ENCODE measurements around the gene HNRNPC.

HNRNPC gene

DNA sequence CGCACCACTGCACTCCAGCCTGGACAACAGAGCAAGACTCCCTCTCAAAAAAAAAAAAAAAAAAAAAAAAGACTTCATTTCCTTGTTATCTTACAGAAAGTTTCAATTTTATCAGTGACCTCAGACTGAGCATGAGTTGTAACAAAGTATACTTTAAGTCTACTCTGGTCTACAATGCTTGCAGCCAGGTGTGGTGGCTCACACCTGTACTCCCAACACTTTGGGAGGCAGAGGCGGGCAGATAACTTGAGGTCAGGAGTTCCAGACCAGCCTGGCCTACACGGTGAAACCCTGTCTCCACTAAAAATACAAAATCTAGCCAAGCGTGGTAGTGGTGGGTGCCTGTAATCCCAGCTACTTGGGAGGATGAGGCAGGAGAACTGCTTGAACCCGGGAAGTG, 18.0 kb downstream of the HNRNPC start:
- H3K4me3 ChIP-seq (ENCODE audit: low read depth, low read length) = no peak overlapping the region
- DNase-seq (ENCODE audit: low read depth) = no peak
- TF ChIP-seq MYC (IDR thresholded peaks at IDR 0.05; ENCODE audit: low read depth, low read length) = no peak
- TF ChIP-seq POLR2A (IDR thresholded peaks at IDR 0.05; ENCODE audit: extremely low read depth, insufficient read length) = no peak
- TF ChIP-seq, protein P1, sequence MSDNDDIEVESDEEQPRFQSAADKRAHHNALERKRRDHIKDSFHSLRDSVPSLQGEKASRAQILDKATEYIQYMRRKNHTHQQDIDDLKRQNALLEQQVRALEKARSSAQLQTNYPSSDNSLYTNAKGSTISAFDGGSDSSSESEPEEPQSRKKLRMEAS (IDR thresholded peaks at IDR 0.05; ENCODE audit: low read depth, low read length) = no peak
- TF ChIP-seq, protein P2, sequence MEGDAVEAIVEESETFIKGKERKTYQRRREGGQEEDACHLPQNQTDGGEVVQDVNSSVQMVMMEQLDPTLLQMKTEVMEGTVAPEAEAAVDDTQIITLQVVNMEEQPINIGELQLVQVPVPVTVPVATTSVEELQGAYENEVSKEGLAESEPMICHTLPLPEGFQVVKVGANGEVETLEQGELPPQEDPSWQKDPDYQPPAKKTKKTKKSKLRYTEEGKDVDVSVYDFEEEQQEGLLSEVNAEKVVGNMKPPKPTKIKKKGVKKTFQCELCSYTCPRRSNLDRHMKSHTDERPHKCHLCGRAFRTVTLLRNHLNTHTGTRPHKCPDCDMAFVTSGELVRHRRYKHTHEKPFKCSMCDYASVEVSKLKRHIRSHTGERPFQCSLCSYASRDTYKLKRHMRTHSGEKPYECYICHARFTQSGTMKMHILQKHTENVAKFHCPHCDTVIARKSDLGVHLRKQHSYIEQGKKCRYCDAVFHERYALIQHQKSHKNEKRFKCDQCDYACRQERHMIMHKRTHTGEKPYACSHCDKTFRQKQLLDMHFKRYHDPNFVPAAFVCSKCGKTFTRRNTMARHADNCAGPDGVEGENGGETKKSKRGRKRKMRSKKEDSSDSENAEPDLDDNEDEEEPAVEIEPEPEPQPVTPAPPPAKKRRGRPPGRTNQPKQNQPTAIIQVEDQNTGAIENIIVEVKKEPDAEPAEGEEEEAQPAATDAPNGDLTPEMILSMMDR (IDR thresholded peaks at IDR 0.05; ENCODE audit: low read depth, low read length) = no peak

DNA sequence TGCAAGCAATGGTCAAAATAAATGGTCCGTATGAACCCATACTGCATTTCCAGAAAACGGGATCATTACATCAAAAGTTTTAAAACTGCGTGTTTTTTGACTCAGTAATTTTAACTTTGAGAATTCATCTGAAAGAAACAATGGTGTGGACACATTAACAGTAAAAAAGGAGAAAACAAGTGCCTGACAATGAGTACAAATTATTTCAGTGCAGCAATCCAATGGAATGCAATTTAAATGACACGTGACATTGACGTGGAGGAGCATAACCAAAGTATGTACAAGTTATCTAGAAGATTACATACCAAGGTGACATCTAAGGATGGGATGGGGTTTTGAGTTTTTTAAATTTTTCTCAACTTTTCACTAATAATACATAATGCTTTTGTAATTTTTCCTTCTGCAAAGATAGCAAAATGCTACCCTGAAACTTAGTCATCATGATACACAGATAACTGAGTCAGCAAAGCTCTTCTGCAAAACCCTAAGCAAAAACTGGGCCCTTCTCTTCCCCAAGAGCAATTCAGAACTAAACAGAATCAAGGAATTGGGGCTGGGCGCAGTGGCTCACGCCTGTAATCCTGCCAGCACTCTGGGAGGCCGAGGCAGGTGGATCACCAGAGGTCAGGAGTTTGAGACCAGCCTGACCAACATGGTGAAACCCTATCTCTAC, 20.4 kb downstream of the HNRNPC start:
- TF ChIP-seq, protein P1 (IDR thresholded peaks at IDR 0.05; ENCODE audit: low read depth, low read length) = no peak
- TF ChIP-seq POLR2A (IDR thresholded peaks at IDR 0.05; ENCODE audit: extremely low read depth, insufficient read length) = no peak
- TF ChIP-seq, protein P2 (IDR thresholded peaks at IDR 0.05; ENCODE audit: low read depth, low read length) = no peak
- TF ChIP-seq MYC (IDR thresholded peaks at IDR 0.05; ENCODE audit: low read depth, low read length) = no peak
- DNase-seq (ENCODE audit: low read depth) = no peak
- H3K4me3 ChIP-seq (ENCODE audit: low read depth, low read length) = no peak overlapping the region

DNA sequence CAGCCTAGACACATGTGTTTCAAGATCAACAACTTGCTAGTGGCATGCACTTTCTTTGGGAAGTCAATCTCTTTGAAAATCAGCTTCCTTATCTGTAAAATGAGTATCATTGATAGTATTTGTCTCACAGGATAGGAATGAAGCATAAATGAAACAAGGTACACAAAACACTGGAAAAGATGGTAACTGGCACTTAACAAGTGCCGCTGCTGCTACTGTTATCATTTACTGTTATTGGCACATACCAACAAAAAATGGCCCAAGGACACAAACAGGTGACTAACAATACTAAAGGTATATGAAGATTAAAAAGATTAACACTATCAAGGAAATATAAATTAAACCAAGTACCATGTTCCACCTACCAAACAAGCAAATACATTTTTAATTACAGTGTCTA, 20.9 kb downstream of the HNRNPC start:
- no peak overlapping the region for H3K4me3 ChIP-seq (ENCODE audit: low read depth, low read length)
- TF ChIP-seq, protein P1 (IDR thresholded peaks at IDR 0.05; ENCODE audit: low read depth, low read length) = no peak
- TF ChIP-seq, protein P2 (IDR thresholded peaks at IDR 0.05; ENCODE audit: low read depth, low read length) = no peak
- TF ChIP-seq POLR2A (IDR thresholded peaks at IDR 0.05; ENCODE audit: extremely low read depth, insufficient read length) = no peak
- TF ChIP-seq MYC (IDR thresholded peaks at IDR 0.05; ENCODE audit: low read depth, low read length) = no peak
- DNase-seq (ENCODE audit: low read depth) = no peak

DNA sequence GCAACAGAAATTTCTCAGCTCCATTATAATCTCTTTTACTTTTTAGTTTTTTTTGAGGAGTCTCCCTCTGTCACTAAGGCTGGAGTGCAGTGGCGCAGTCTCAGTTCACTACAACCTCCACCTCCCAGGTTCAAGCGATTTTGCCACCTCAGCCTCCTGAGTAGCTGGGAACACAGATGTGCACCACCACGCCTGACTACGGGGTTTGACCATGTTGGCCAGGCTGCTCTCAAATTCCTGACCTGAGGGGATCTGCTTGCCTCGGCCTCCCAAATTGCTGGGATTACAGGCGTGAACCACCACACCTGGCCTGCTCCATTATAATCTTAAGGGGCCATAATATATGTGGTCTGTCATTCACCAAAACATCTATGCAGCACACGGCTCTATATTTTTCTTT, 23.4 kb downstream of the HNRNPC start:
- DNase-seq (ENCODE audit: low read depth) = no peak
- TF ChIP-seq POLR2A (IDR thresholded peaks at IDR 0.05; ENCODE audit: extremely low read depth, insufficient read length) (no peak), MYC (IDR thresholded peaks at IDR 0.05; ENCODE audit: low read depth, low read length) (no peak)
- TF ChIP-seq, protein P2 (IDR thresholded peaks at IDR 0.05; ENCODE audit: low read depth, low read length) = no peak
- TF ChIP-seq, protein P1 (IDR thresholded peaks at IDR 0.05; ENCODE audit: low read depth, low read length) = no peak
- H3K4me3 ChIP-seq (ENCODE audit: low read depth, low read length) = no peak overlapping the region

DNA sequence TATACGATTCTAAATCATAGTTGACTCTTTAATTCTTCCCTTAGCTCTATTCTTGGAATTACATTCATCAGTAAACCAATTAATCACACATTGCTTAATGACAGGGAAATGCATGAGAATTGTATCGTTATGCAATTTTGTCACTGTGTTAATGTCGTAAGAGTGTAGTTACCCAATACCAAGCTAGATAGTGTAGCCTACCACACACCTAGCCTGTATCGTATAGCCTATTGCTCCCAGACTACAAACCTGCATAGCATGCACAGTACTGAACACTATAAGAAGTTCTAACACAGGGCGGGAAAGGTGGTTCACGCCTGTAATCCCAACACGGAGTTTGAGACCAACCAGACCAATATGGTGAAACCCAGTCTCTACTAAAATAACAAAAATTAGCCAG, 24.7 kb downstream of the HNRNPC start:
- no peak overlapping the region for H3K4me3 ChIP-seq (ENCODE audit: low read depth, low read length)
- TF ChIP-seq, protein P1 (IDR thresholded peaks at IDR 0.05; ENCODE audit: low read depth, low read length) = no peak
- TF ChIP-seq MYC (IDR thresholded peaks at IDR 0.05; ENCODE audit: low read depth, low read length) = no peak
- TF ChIP-seq POLR2A (IDR thresholded peaks at IDR 0.05; ENCODE audit: extremely low read depth, insufficient read length) = no peak
- TF ChIP-seq, protein P2 (IDR thresholded peaks at IDR 0.05; ENCODE audit: low read depth, low read length) = no peak
- DNase-seq (ENCODE audit: low read depth) = peak; percentile 72
